NK-92 (cell line): ENCODE measurements around the gene EML2.

Experiments used
- DNase-seq: peaks from one replicate; lab custom pipeline; 2025; ENCODE audit not compliant: unreplicated experiment; lab: John Stamatoyannopoulos, UW

Gene EML2

DNA sequence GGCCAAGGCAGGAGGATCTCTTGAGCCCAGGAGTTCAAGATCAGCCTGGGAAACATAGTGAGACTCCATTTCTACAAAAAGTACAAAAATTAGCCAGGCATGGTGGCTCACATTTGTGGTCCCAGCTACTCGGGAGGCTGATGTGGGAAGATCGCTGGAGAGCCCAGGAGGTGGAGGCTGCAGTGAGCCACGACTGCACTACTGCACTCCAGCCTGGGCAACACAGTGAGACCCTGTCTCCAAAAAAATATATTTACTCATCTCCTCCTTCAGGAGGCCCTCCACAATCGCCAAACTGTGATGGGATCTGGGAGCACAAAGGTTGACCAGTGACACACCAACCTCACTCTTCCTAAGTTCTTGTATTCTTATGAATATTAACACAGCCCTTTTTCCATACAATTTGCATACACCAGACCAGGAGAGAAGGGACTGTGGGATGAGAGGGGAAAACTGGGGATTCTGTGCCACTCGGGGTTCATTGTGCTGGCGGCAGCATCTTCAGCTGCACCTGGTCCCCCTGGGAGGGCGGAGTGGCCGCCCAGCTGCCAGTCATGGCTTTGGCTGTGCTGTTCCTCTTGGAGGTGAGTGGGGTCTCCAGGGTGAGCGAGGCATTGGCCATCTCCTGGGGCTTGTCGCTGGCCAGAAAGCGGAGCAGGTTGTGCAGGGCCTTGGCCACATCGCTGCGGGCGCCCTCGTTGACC is 48.7 kb downstream of the EML2 start:
- no peak for DNase-seq

DNA sequence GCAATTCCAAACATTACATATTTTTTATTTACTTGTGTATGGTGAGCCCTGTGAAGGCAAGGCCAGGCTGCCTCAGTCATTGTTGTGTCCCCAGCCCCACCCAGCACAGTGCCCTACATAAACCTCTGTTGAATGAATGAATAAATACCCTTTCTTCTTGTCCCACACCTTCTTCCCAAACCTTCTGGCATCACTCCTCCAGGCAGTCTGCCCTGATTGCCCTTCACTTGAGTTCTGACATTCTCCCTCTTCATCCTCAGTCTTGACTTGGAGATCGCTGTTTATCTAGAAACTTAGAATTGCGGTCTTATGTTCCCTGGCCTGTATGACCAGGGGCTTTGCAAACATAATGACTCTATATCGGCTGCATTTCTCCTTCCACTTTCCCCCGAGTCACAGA is 49.4 kb downstream of the EML2 start:
- no peak for DNase-seq

- no peak for DNase-seq
These were observed 51.3 kb downstream of the EML2 start for GRCh38 chr19:45587873-45588272.

GRCh38 chr19:45585158-45585577 is 54.0 kb downstream of the EML2 start:
- DNase-seq, result no peak

DNA sequence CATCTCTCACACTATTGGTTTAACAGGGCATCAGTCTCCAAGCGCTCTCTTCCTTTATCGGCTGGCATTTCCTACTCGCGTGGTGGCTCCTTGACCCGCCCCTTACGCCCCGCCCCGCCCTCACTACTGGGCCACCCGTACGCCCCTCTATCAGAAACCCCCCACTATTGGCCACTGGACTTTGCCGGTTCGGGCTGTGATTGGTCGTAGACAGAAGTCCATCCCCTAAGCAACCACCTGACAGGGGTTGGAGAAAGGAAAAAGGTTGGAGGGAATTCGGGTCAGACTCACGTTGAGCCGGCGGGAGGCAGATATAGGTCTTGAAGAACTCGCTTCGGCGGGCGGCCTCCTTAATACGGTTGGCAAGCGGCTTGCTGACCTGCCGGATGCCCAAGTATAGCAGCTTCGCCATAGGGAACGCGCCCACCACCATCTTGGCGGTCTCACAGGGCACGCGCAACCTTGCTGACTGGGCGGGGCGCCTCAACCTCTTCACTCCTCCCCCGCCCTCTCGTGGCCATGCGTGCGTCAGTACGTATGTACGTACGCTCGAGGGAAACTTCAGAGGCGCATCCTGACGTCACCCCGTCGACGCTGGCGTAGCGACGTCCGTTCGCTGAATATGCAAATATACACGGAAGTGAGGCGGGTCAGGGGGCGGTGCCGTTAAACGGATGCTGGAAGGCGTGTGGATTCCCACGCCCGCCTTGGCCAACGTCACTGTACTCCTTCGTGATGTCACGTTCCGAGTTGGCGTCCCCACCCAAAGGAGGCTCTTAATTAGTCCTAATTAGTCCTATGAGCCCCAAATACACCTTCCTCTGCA is 54.7 kb downstream of the EML2 start, which contains the start of gene OPA3:
TSS of gene OPA3 (minus strand) at position 471 of the 826 bp plus-strand sequence. CDS start at position 433, 38 bp downstream.
- peak; percentile 93 for DNase-seq

DNA sequence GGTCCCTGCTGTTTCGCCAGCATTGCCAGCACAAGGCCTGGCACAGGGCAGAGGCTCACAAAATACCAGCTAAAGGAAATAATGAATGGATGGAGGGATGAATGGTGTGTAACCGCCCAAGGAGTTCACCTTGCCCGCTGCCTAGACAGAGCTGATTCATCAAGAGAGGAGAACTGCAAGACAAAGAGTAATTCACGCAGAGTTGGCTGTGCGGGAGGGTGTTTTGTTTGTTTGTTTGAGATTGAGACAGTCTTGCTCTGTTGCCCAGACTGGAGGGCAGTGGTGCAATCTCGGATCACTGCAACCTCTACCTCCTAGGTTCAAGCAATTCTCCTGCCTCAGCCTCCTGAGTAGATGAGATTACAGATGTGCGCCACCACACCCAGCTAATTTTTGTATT is 57.6 kb downstream of the EML2 start:
- DNase-seq, result no peak

GRCh38 chr19:45578861-45579260 is 60.3 kb downstream of the EML2 start:
- DNase-seq, result no peak

GRCh38 chr19:45577111-45577905 is 61.9 kb downstream of the EML2 start:
- no peak for DNase-seq

GRCh38 chr19:45576682-45577081 is 62.5 kb downstream of the EML2 start:
- no peak for DNase-seq

- DNase-seq, result no peak
These were observed 64.0 kb downstream of the EML2 start for GRCh38 chr19:45575216-45575615.

GRCh38 chr19:45574526-45574925 is 64.7 kb downstream of the EML2 start:
- DNase-seq, result no peak

- DNase-seq, result no peak
These were observed 67.6 kb downstream of the EML2 start for GRCh38 chr19:45571457-45572220.

GRCh38 chr19:45569619-45570421 is 69.4 kb downstream of the EML2 start:
- DNase-seq, result no peak

- no peak for DNase-seq
These were observed 70.5 kb downstream of the EML2 start for GRCh38 chr19:45568732-45569131.

DNA sequence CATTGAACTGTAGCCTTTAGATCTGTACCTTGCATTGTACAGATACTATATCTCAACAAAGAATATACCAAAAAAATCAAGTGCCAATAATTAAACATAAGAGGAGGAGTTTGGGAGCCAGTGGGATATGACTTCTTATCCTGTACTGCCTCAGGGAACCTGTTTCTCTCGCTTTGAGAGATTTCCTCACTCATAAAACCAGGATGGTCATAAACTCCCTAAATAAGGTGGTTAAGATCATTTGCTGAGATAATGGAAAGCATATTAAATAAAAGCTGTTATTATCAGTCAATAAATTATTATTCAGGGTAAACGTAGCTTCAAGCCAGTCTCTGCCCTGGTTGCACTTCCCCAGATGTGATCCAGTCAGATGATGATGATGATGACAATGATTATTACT is 71.6 kb downstream of the EML2 start:
- no peak for DNase-seq

GRCh38 chr19:45564131-45564780 is 74.9 kb downstream of the EML2 start:
- no peak for DNase-seq

GRCh38 chr19:45560686-45561085 is 78.5 kb downstream of the EML2 start:
- DNase-seq, result no peak

DNA sequence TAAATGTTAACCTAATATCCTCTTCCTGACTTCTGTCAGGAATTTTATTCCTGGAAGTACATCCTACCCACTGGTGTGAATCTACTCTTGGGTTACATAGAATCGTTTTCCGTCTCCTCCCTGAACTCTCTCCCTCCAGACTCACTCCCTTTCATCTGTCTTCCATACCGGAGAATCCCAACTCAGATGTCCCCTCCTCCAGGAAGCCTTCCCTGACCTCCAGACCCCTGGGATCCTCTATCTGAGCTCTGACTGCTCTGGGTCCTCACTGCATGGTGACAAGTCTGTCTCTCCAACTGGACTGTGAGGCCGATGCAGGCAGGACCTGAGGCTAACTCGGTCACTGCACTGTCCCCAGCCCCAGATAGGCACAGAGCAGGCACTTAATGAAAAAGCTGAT is 79.2 kb downstream of the EML2 start:
- no peak for DNase-seq
